H1 (cell line): Measurements from ENCODE around the gene CCDC83.

Experiments used
- BCL11A ChIP-seq, 2 experiments: IDR thresholded peaks; one replicate each; pipeline ENCODE4 v1.6.1; 2011; ENCODE audit warnings: low read depth in 2 of 2, low read length in 2 of 2, mild to moderate bottlenecking in 2 of 2
- CEBPB ChIP-seq: IDR thresholded peaks from 2 replicates; pipeline ENCODE4 v1.6.1; 2012; ENCODE audit warnings: low read depth, low read length
- EZH2 ChIP-seq: fragments of 200-600 bp; sonication (generic); IDR thresholded peaks from 2 replicates; pipeline ENCODE4 v1.7.1; 2012; ENCODE audit warnings: low read depth, mild to moderate bottlenecking, moderate library complexity, low read length, inconsistent platforms; ENCODE audit not compliant: severe bottlenecking
- POLR2AphosphoS5 ChIP-seq: IDR thresholded peaks from 2 replicates; pipeline ENCODE4 v1.6.1; 2011; ENCODE audit warnings: low read depth, low read length
- RFX5 ChIP-seq: IDR thresholded peaks from 2 replicates; pipeline ENCODE4 v1.6.1; 2011; ENCODE audit warnings: low read depth, low read length, improper control_type of control experiment, borderline replicate concordance
- SP2 ChIP-seq: IDR thresholded peaks from 2 replicates; pipeline ENCODE4 v1.6.1; 2012; ENCODE audit warnings: mild to moderate bottlenecking, low read length, inconsistent platforms
- TF ChIP-seq, protein P1 (sequence below), 3 experiments: IDR thresholded peaks; 1 replicate in 2 of 3; 2 replicates in 1 of 3; pipeline versions ENCODE4 v1.5.1 to v1.6.1; 2011; ENCODE audit warnings: low read length in 3 of 3, mild to moderate bottlenecking in 3 of 3, inconsistent platforms in 2 of 3, low read depth in 1 of 3, moderate library complexity in 1 of 3; ENCODE audit not compliant: insufficient read depth in 1 of 3; ENCODE audit errors: control extremely low read depth in 1 of 3

- no peak for TF ChIP-seq CEBPB
- no peak for TF ChIP-seq EZH2
- no peak for TF ChIP-seq SP2
- TF ChIP-seq, protein P1, sequence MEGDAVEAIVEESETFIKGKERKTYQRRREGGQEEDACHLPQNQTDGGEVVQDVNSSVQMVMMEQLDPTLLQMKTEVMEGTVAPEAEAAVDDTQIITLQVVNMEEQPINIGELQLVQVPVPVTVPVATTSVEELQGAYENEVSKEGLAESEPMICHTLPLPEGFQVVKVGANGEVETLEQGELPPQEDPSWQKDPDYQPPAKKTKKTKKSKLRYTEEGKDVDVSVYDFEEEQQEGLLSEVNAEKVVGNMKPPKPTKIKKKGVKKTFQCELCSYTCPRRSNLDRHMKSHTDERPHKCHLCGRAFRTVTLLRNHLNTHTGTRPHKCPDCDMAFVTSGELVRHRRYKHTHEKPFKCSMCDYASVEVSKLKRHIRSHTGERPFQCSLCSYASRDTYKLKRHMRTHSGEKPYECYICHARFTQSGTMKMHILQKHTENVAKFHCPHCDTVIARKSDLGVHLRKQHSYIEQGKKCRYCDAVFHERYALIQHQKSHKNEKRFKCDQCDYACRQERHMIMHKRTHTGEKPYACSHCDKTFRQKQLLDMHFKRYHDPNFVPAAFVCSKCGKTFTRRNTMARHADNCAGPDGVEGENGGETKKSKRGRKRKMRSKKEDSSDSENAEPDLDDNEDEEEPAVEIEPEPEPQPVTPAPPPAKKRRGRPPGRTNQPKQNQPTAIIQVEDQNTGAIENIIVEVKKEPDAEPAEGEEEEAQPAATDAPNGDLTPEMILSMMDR (IDR thresholded peaks at IDR 0.05; ENCODE audit: control extremely low read depth in 1 of 3, insufficient read depth in 1 of 3, low read depth in 1 of 3, low read length in 3 of 3), result no peak
- TF ChIP-seq RFX5, result no peak
- TF ChIP-seq BCL11A (IDR thresholded peaks at IDR 0.05; ENCODE audit: low read depth in 2 of 2, low read length in 2 of 2), result no peak
- TF ChIP-seq POLR2AphosphoS5, result no peak
Measured at GRCh38 chr11:85825616-85826015, 29.6 kb upstream of the CCDC83 start.
